ENCODE measurements around the gene BRIX1.
A peak's percentile ranks its signal among the peaks of the same experiment; 100 is the strongest.
"Not testable (repeated sequence)": the region's sequence is repeated elsewhere in the genome, so short reads cannot be mapped to it uniquely, and the experiment has no call there.

Gene BRIX1

DNA sequence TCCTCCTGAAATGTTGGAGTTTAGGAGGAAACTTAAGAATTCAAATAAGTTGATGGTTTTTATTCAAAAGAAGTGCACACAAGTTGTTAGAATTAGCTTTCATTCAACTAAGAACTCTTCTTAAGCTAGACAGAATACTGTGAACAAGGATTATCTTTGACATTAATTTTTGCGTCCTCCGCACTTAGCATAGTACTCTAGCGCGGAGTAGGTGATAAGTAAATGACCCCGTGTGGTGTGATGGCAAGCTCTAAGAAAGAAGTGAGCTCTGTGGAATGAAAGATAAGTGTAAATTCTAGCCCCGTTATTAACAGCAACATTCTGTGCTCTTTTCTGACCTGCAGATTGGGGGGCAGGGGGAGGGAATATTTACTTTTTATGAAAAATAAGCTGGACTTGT is 1.0 kb downstream of the BRIX1 start:
- DNase-seq, result no peak

- DNase-seq, result no peak
Observed at GRCh38 chr5:34918025-34918424, 2.5 kb downstream of the BRIX1 start.

- no peak for DNase-seq
Observed at GRCh38 chr5:34919077-34919476, 3.6 kb downstream of the BRIX1 start.

- not testable (repeated sequence) for DNase-seq
Observed at GRCh38 chr5:34923256-34923655, 7.7 kb downstream of the BRIX1 start.

DNA sequence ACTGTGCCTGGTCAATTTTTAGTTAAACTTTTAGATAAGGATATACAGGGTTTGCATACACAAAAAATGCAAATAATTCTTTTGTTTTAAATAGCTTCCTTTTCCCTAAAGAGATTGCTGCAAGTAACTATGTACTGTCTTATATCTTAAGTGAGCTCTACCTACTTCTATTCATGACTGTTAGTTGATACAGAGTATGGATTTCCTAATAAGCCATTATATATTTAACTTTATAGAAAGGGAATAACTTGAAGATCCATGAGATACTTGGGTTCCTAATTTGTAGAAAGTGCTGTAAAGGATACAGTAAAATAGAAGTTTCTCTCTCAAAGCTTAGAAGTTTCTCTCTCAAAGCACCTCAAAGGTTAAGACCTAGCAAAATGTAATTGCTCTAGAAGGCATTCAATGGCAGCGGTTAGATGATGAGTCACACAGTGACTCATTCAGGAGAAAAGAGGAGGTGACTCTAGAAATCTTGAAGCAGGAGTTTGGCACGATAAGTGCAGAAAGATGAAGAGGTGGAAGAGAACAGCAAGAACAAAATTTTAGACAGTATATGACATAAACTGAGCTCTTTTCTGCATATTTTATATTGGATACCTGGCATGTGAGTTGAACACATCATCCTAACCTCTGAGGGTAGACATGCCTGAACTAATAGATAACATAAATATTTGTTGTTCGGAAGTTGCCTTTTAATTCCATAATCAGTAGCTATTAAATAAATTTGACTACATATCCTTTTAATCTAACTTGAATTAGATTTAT is 8.4 kb downstream of the BRIX1 start:
- peak; percentile 73 for DNase-seq

GRCh38 chr5:34924462-34924765 is 8.9 kb downstream of the BRIX1 start:
- DNase-seq, result no peak

GRCh38 chr5:34926318-34926888 is 10.9 kb downstream of the BRIX1 start:
- no peak for DNase-seq

GRCh38 chr5:34927785-34928184 is 12.3 kb downstream of the BRIX1 start:
- DNase-seq, result no peak

GRCh38 chr5:34928267-34928666 is 12.8 kb downstream of the BRIX1 start:
- no peak for DNase-seq

- peak; percentile 99 for DNase-seq
Observed at GRCh38 chr5:34929134-34929719, 13.7 kb downstream of the BRIX1 start, which contains the start of gene DNAJC21. TSS of gene DNAJC21 (plus strand) at chr5:34929559. CDS start at chr5:34929820, 261 bp downstream.

DNA sequence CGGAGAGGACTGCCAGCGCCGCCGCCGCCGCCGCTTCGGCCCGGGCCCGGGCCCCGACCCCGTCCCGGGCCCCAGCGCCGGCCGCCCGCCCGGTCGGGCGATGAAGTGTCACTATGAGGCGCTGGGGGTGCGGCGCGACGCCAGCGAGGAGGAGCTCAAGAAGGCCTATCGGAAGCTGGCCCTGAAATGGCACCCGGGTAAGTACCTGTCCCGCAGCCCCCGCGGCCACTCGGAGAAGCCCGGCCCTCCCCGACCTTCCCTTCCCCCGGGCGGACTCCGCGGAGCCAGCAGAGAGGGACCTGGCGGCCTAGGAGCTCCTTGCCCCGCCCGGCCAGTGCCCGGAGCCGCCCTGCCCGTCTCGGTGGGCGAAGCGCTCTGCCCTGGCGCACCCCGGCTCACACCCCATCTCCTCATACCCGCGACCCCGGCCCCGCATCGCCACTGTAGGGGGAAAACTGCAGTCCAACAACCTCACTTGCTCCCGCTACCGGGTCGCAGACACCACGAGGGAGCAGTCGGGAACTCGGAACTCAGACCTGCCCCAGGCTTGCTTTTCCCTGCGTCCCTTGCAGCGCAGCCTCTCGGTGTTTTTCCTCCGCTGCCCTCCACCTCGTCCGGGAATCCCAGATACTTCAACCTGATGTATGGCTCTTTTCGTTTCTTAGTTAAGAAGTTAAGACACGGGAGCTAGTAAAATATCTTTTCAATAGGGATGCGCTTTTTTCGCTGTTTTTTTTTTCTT is 14.4 kb downstream of the BRIX1 start:
- DNase-seq, result peak; percentile 95

DNA sequence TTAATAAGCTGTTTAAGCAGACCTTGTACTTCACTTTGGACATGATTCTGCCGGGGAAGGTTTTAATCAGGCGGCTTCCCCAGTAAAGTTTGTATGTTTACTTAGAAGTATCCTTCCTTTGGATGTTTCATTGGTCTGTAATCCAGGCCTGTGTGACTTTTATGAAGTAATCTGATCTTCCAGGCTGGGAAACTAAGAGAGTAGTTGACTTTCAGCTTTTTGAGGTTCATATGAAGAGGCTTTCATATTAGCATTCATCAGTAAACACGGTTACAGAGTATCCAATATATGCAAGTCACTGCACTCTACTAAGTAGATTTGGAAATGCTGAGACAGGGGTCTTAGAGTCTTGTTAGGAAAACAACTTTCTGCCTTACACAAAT is 14.9 kb downstream of the BRIX1 start:
- no peak for DNase-seq

DNA sequence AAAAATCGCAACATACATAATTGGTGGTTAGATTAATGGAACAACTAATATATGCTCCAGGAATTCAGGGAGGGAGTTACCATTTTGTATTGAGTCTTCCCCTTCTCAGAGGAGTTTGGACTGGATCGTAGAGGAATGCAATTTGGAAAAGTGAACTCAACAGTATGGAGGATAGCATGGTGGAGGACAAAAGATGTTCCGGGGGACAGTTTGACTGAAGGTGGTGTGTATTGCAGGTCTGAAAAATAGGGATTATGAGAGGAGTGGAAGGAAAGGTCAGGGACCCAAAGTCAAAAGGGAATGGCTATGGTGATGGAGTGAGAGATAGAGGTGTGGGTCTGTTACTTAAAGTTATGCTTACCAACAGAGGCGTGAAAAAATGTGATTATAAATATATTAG is 15.4 kb downstream of the BRIX1 start:
- no peak for DNase-seq

- DNase-seq, result no peak
Observed at GRCh38 chr5:34932947-34933346, 17.4 kb downstream of the BRIX1 start.

GRCh38 chr5:34941936-34942335 is 26.4 kb downstream of the BRIX1 start:
- no peak for DNase-seq

GRCh38 chr5:34944044-34944443 is 28.5 kb downstream of the BRIX1 start:
- DNase-seq, result no peak

DNA sequence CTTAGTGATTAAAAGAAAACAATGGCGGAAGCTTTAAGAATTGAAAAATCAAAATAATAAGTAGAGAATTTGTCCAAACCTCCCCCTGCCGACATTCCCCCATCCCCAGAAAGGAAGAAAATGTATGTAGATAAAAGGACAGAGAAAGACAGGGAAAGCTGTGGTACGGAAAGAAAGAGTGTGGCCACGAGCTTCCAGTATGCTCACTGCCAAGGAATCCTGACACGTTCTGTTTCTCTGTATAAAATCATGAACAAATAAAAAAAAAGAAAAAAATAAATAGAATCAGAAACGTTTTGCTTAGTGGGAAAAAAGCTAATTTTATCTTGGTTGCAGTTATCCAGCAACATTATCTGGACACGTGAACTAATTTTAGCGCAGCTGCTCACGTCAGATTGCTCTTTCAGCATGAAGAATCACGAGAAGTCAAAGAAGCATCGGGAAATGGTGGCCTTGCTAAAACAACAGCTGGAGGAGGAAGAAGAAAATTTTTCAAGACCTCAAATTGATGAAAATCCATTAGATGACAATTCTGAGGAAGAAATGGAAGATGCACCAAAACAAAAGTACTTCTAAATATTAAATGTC is 29.0 kb downstream of the BRIX1 start:
- no peak for DNase-seq

DNA sequence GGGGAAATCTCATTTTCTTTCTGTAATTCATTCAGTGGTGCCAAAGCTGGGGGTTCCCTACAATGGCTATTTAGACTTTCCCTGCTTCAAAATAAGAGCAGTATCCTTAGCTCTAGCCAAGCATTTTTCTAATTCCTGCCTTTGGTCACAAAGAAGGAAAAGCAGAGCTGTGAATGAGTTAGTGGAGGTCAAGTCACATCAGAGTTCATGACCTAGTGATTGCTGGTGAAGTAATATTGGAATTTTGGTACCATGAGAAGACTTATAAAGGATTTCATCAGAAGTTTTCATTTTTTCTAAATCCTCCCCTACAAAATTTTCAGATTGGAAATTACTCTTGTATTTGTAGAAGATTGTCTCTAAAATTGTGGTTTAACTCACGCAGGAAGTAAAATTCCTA is 41.8 kb downstream of the BRIX1 start:
- DNase-seq, result no peak

DNA sequence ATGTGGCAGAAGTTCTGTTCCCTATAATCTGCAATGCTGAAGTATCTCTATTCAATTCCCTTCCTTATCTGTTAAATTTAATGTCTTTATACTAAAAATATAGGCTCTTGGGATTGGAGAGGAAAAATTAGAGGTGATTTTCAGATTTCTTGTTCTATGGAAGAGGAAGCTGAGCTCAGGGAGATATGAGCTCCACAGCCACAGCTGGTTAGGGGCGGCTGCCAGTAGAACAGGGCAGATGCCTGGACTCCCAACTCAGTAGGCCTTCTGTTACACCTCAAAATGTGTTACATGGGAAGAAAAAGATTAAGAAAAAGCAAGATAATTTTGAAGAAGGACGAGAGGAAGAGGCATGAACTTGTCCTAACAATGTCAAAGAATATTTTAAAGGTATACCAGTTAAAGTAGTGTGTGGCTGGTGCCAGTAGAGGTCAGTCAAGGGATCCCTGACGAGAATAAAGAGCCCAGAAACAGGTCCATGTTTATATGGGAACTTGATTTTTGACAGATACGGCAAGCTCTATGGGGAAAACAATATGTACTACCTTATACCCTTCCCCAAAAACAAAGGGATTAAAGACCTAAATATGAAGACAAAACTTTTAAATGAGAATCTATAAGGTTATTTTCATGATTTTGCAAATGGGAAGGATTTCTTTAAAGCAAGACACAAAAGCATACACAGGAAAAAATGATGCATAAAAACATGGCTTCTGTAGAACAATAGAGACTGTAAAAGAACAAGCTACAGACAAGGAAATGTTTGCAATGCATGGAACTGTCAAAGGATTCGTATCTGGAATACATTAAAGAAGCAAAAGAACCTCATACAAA is 42.6 kb downstream of the BRIX1 start:
- DNase-seq, result no peak

DNA sequence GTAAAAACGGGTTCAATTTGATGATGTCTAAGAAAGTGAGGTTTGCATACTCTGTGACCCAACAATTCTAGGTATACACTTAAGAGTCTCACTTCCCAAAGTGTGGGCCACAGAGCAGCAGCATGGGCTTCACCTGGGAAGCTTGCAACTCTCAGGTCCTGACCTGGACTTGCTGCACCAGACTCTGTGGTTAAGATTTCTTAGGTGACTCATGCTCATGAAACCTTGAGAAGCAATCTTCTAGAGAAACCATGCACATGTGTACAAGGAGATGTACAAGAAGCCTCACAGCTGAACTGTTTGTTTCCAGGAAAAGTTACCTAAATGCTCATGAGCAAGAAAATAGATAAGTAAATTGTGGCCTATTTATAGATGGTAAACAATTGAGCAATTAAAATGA is 43.8 kb downstream of the BRIX1 start:
- DNase-seq, result peak; percentile 69

DNA sequence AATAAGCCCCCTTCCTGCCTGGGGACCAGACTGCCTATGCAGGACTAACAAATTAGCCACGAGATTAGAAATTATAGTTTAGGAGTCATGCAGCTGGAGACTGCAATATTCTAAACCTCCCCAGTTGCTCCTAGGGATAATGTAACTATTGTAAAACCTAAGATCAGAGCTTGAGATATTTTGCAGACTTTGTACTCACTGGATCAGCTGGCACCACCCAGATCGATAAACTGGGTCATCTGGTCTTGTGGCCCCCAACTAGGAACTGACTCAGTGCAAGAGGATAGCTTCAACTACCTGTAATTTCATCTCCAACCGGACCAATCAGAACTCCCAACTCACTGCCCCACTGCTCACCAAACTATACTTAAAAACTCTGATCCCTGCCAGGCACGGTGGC is 52.0 kb downstream of the BRIX1 start:
- no peak for DNase-seq

DNA sequence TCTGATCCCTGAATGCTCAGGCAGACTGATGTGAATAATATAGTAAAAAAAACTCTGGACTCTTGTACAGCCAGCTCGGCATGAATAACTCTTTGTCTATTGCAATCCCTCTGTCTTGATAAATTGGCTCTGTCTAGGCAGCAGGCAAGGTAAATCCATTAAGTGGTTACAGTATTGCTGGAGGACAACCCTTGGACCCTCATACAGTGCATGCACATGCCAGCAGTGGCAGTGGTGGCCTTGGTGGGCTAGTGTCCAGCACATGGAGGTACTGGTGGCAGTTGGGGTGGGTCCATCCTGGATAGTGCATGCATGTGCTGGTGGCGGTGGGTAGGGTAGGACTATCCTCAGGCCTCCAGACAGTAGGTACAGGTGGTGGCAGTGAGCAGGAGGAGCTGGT is 52.7 kb downstream of the BRIX1 start:
- no peak for DNase-seq

GRCh38 chr5:34970552-34970951 is 55.0 kb downstream of the BRIX1 start:
- DNase-seq, result no peak
